Neural cell (in vitro differentiated cells): ENCODE measurements around the gene COPS8. TPM values are rescaled to one million over a fixed set of nuclear protein-coding genes. Genes with fewer than 3 reads are reported as not detected.

Experiments
- H2AFZ ChIP-seq: fragments of 200-600, 300-800 bp; sonication (generic), shearing (Covaris generic); 2 replicates; pipeline ENCODE4 v1.6.0; 2014; ENCODE audit warnings: low read depth, mild to moderate bottlenecking, antibody characterized with exemption, low read length, moderate library complexity
- H3F3A ChIP-seq: fragments of 200-600 bp; shearing (Covaris generic); 2 replicates; pipeline ENCODE4 v1.6.1; 2016; ENCODE audit warnings: mild to moderate bottlenecking, moderate library complexity, mixed read lengths, antibody characterized with exemption, low read length; ENCODE audit not compliant: insufficient read depth, poor library complexity, severe bottlenecking
- H3K27ac ChIP-seq: fragments of 200-600, 300-800 bp; sonication (generic), shearing (Covaris generic); 2 replicates; pipeline ENCODE4 v1.5.1; 2014; ENCODE audit warnings: mild to moderate bottlenecking, low read length, moderate library complexity
- H3K27me3 ChIP-seq: fragments of 300-800, 200-600 bp; sonication (generic), shearing (Covaris generic); 2 replicates; pipeline ENCODE4 v1.6.0; 2014; ENCODE audit warnings: mild to moderate bottlenecking, low read depth, low read length, moderate library complexity; ENCODE audit not compliant: insufficient read depth
- H3K36me3 ChIP-seq: fragments of 300-800, 200-600 bp; sonication (generic), shearing (Covaris generic); 2 replicates; pipeline ENCODE4 v1.5.1; 2014; ENCODE audit warnings: mild to moderate bottlenecking, antibody characterized with exemption, low read length, moderate library complexity; ENCODE audit not compliant: insufficient read depth
- H3K4me2 ChIP-seq: fragments of 300-800, 200-600 bp; sonication (generic), shearing (Covaris generic); 2 replicates; pipeline ENCODE4 v1.6.0; 2014; ENCODE audit warnings: mild to moderate bottlenecking, low read length
- H3K4me3 ChIP-seq: fragments of 300-800, 200-600 bp; sonication (generic), shearing (Covaris generic); 2 replicates; pipeline ENCODE4 v1.5.1; 2014; ENCODE audit warnings: mild to moderate bottlenecking, low read length, moderate library complexity
- H3K79me2 ChIP-seq: fragments of 200-600 bp; shearing (Covaris generic); replicated peaks from 2 replicates; pipeline ENCODE4 v1.6.0; 2014; ENCODE audit warnings: mild to moderate bottlenecking, low read length, moderate library complexity; ENCODE audit not compliant: insufficient read depth
- H3K9ac ChIP-seq: fragments of 300-800, 200-600 bp; sonication (generic), shearing (Covaris generic); 2 replicates; pipeline ENCODE4 v1.6.1; 2016; ENCODE audit warnings: mild to moderate bottlenecking, low read length, mixed read lengths
- H3K9me2 ChIP-seq: fragments of 200-600 bp; shearing (Covaris generic); 2 replicates; pipeline ENCODE4 v1.6.1; 2016; ENCODE audit warnings: mild to moderate bottlenecking, low read length, mixed read lengths; ENCODE audit not compliant: insufficient read depth
- H3K9me3 ChIP-seq: fragments of 200-600, 300-800 bp; sonication (generic), shearing (Covaris generic); 2 replicates; pipeline ENCODE4 v1.6.1; 2016; ENCODE audit warnings: mild to moderate bottlenecking, mixed run types, low read length, moderate library complexity, mixed read lengths
- H4K20me1 ChIP-seq: fragments of 200-600 bp; shearing (Covaris generic); 2 replicates; pipeline ENCODE4 v1.6.1; 2016; ENCODE audit warnings: mild to moderate bottlenecking, mixed run types; ENCODE audit not compliant: insufficient read depth
- EP300 ChIP-seq: fragments of 450-650 bp; conservative IDR thresholded peaks from 2 replicates; pipeline ENCODE4 v1.6.1; 2014; ENCODE audit warnings: antibody characterized with exemption, mild to moderate bottlenecking, moderate library complexity; ENCODE audit not compliant: poor library complexity, severe bottlenecking
- EZH2 ChIP-seq: fragments of 200-600, 300-800 bp; shearing (Covaris generic), sonication (generic); IDR thresholded peaks from 2 replicates; pipeline ENCODE4 v1.6.1; 2014; ENCODE audit warnings: antibody characterized with exemption, low read length, borderline replicate concordance, mild to moderate bottlenecking; ENCODE audit not compliant: insufficient read depth, poor library complexity, severe bottlenecking
- MXI1 ChIP-seq: fragments of 450-650 bp; conservative IDR thresholded peaks from 2 replicates; pipeline ENCODE4 v1.6.1; 2014; ENCODE audit warnings: antibody characterized with exemption, mild to moderate bottlenecking; ENCODE audit not compliant: poor library complexity, severe bottlenecking
- POLR2AphosphoS5 ChIP-seq: IDR thresholded peaks from 2 replicates; pipeline ENCODE4 v1.6.1; 2012
- RAD21 ChIP-seq: fragments of 450-650 bp; conservative IDR thresholded peaks from 2 replicates; pipeline ENCODE4 v1.6.1; 2014; ENCODE audit warnings: antibody characterized with exemption, mild to moderate bottlenecking, moderate library complexity
- SMC3 ChIP-seq: fragments of 450-650 bp; conservative IDR thresholded peaks from 2 replicates; pipeline ENCODE4 v1.6.1; 2014; ENCODE audit warnings: antibody characterized with exemption, mild to moderate bottlenecking, moderate library complexity; ENCODE audit not compliant: poor library complexity
- TAF1 ChIP-seq: IDR thresholded peaks from 2 replicates; pipeline ENCODE4 v1.6.1; 2012; ENCODE audit warnings: low read depth
- polyA plus RNA-seq: library from polyadenylated mRNA; depleted of rRNA; stranded (reverse); fragments of >200 nt; gene quantifications from 2 replicates; pipeline ENCODE4 v1.2.3, GENCODE V29; 2014
- TF ChIP-seq, protein P1 (sequence below): IDR thresholded peaks from 2 replicates; pipeline ENCODE4 v1.6.1; 2012; ENCODE audit warnings: borderline replicate concordance
- TF ChIP-seq, protein P2 (sequence below): fragments of 450-650 bp; IDR thresholded peaks from 2 replicates; pipeline ENCODE4 v1.5.1; 2014; ENCODE audit warnings: antibody characterized with exemption, mild to moderate bottlenecking, moderate library complexity; ENCODE audit not compliant: poor library complexity, severe bottlenecking

COPS8 gene
- polyA plus RNA-seq, 1 donor from 2014 or later, result 269 TPM

DNA sequence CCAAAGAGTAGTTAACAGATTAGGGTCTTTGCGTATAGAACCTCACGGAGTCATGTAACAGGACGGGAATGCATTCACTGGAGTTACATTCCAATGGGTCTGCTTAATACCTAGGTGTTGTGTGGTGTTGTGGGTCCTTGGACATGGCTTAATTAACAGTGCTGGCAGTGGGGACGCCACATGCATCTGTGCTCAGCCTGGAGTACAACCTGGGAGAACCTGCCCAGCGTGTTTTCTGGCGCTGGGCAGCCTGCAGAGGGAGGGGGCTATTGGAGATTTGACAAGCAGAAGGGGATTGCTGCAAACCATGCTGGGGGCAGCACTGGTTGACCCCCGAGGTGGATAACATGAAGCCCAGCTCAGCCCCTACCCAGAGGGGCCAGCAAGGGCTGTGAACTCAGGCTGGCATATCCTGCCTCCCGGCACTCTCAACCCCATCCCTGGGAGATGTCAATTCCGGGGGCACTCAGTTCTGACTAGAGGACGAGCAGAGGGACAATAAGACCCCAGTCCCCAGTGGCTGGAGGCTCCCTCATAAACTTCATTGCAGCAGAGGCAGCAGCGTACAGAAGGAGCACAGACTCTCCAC lies 29.3 kb upstream of the COPS8 start:
- Histone ChIP-seq H3K36me3 (no peaks in the 10 kb centered on the region), H3K9me3 (no peaks in the 10 kb centered on the region), H3K4me2 (no peak overlapping the region), H3K27me3 (no peaks in the 10 kb centered on the region), H3K9me2 (no peaks in the 10 kb centered on the region), H3K4me3 (no peak overlapping the region), H4K20me1 (no peaks in the 10 kb centered on the region), H3K27ac (no peak overlapping the region), H2AFZ (no peak overlapping the region), H3K9ac (no peak overlapping the region), H3F3A (no peaks in the 10 kb centered on the region), H3K79me2 (no peaks in the 10 kb centered on the region)
- TF ChIP-seq, protein P1, sequence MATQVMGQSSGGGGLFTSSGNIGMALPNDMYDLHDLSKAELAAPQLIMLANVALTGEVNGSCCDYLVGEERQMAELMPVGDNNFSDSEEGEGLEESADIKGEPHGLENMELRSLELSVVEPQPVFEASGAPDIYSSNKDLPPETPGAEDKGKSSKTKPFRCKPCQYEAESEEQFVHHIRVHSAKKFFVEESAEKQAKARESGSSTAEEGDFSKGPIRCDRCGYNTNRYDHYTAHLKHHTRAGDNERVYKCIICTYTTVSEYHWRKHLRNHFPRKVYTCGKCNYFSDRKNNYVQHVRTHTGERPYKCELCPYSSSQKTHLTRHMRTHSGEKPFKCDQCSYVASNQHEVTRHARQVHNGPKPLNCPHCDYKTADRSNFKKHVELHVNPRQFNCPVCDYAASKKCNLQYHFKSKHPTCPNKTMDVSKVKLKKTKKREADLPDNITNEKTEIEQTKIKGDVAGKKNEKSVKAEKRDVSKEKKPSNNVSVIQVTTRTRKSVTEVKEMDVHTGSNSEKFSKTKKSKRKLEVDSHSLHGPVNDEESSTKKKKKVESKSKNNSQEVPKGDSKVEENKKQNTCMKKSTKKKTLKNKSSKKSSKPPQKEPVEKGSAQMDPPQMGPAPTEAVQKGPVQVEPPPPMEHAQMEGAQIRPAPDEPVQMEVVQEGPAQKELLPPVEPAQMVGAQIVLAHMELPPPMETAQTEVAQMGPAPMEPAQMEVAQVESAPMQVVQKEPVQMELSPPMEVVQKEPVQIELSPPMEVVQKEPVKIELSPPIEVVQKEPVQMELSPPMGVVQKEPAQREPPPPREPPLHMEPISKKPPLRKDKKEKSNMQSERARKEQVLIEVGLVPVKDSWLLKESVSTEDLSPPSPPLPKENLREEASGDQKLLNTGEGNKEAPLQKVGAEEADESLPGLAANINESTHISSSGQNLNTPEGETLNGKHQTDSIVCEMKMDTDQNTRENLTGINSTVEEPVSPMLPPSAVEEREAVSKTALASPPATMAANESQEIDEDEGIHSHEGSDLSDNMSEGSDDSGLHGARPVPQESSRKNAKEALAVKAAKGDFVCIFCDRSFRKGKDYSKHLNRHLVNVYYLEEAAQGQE, result no peak
- no peak for TF ChIP-seq RAD21
- TF ChIP-seq, protein P2, sequence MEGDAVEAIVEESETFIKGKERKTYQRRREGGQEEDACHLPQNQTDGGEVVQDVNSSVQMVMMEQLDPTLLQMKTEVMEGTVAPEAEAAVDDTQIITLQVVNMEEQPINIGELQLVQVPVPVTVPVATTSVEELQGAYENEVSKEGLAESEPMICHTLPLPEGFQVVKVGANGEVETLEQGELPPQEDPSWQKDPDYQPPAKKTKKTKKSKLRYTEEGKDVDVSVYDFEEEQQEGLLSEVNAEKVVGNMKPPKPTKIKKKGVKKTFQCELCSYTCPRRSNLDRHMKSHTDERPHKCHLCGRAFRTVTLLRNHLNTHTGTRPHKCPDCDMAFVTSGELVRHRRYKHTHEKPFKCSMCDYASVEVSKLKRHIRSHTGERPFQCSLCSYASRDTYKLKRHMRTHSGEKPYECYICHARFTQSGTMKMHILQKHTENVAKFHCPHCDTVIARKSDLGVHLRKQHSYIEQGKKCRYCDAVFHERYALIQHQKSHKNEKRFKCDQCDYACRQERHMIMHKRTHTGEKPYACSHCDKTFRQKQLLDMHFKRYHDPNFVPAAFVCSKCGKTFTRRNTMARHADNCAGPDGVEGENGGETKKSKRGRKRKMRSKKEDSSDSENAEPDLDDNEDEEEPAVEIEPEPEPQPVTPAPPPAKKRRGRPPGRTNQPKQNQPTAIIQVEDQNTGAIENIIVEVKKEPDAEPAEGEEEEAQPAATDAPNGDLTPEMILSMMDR, result no peak
- TF ChIP-seq SMC3, result no peak

DNA sequence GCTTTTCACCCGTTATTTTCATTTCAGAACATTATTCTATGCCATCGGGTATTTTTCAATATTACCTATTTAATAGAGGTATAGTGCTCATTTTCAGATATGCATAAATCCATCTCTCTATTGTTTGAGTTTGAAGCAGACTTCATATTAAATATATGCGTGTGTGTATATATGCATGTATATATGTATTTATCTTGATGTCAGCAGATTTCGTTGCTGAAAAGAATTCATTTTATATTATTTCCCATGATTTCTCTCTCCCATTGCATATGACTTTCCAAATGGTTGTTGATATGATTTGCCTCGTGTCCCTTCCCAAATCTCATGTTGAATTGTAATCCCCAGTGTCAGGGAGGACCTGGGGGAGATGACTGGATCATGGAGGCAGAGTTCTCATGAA lies 28.6 kb upstream of the COPS8 start:
- Histone ChIP-seq H3K27me3 (no peaks in the 10 kb centered on the region), H4K20me1 (no peaks in the 10 kb centered on the region), H3K4me2 (no peak overlapping the region), H3K9me3 (no peaks in the 10 kb centered on the region), H3K9ac (no peak overlapping the region), H3K9me2 (no peaks in the 10 kb centered on the region), H2AFZ (no peak overlapping the region), H3F3A (no peaks in the 10 kb centered on the region), H3K4me3 (no peak overlapping the region), H3K79me2 (no peaks in the 10 kb centered on the region), H3K27ac (no peak overlapping the region), H3K36me3 (no peaks in the 10 kb centered on the region)
- TF ChIP-seq EZH2 (no peak), RAD21 (no peak), SMC3 (no peak), MXI1 (no peak), POLR2AphosphoS5 (no peak), EP300 (no peak), TAF1 (no peak)
- TF ChIP-seq, protein P1, result no peak
- TF ChIP-seq, protein P2, result no peak
